A172 (cell line): Measurements from ENCODE around the gene DGKA. TPM values are rescaled to one million over a fixed set of nuclear protein-coding genes. Genes with fewer than 3 reads are reported as not detected.
A peak's percentile ranks its signal among the peaks of the same experiment; 100 is the strongest.
"Not testable (repeated sequence)": the region's sequence is repeated elsewhere in the genome, so short reads cannot be mapped to it uniquely, and the experiment has no call there.

Experiments used
- DNase-seq: peaks from one replicate; pipeline ENCODE4 v3.0.0-alpha.2; 2015; ENCODE audit warnings: low spot score
- total RNA-seq: library from RNA; depleted of rRNA; stranded (reverse); fragments of >200 nt; shearing (Covaris generic); gene quantifications from 2 replicates; pipeline ENCODE4 v1.2.3, GENCODE V29; 2014; rRNA removed

DGKA gene
- 33.4 and 42.9 TPM in 2 replicates for total RNA-seq

- peak; percentile 53 for DNase-seq
These were observed at the start of gene DGKA for GRCh38 chr12:55930771-55931316. DGKA (plus strand) TSS chr12:55931162; CDS start chr12:55936504, 5,342 bp downstream.

GRCh38 chr12:55885113-55885512 is 45.8 kb upstream of the DGKA start:
- no peak for DNase-seq

GRCh38 chr12:55891310-55891709 is 39.7 kb upstream of the DGKA start:
- DNase-seq = no peak

GRCh38 chr12:55893723-55894122 is 37.2 kb upstream of the DGKA start:
- no peak for DNase-seq

GRCh38 chr12:55899082-55899481 is 31.9 kb upstream of the DGKA start:
- no peak for DNase-seq

- DNase-seq = no peak
These were observed 29.0 kb upstream of the DGKA start for GRCh38 chr12:55901881-55902490.

- DNase-seq = no peak
These were observed 24.9 kb upstream of the DGKA start for GRCh38 chr12:55906056-55906455.

- DNase-seq = no peak
These were observed 22.0 kb upstream of the DGKA start for GRCh38 chr12:55908726-55909512.

- no peak for DNase-seq
These were observed 21.5 kb upstream of the DGKA start for GRCh38 chr12:55909513-55909884.

- DNase-seq = no peak
These were observed 18.1 kb upstream of the DGKA start for GRCh38 chr12:55912908-55913307.

- no peak for DNase-seq
These were observed 15.5 kb upstream of the DGKA start for GRCh38 chr12:55915482-55915859.

- peak; percentile 67 for DNase-seq
These were observed 11.9 kb upstream of the DGKA start for GRCh38 chr12:55919032-55919431.

GRCh38 chr12:55922126-55922525 is 8.8 kb upstream of the DGKA start:
- DNase-seq = no peak

GRCh38 chr12:55923648-55924047 is 7.3 kb upstream of the DGKA start:
- not testable (repeated sequence) for DNase-seq

- DNase-seq = no peak
These were observed 5.6 kb upstream of the DGKA start for GRCh38 chr12:55925371-55925770.

- DNase-seq = no peak
These were observed 4.9 kb upstream of the DGKA start for GRCh38 chr12:55925870-55926737.

- DNase-seq = peak; percentile 89
These were observed 4.0 kb upstream of the DGKA start for GRCh38 chr12:55926738-55927587.

- DNase-seq = peak; percentile 51
These were observed 3.1 kb upstream of the DGKA start, which contains the start of gene PYM1 for GRCh38 chr12:55927588-55928502. PYM1 (minus strand) TSS chr12:55927894; CDS start chr12:55927761, 133 bp downstream.

- no peak for DNase-seq
These were observed 1.6 kb upstream of the DGKA start for GRCh38 chr12:55929306-55929791.

GRCh38 chr12:55931317-55931779 is 386 bp downstream of the DGKA start:
- DNase-seq = no peak
